ENCODE data around the gene FAM50A.

DNA sequence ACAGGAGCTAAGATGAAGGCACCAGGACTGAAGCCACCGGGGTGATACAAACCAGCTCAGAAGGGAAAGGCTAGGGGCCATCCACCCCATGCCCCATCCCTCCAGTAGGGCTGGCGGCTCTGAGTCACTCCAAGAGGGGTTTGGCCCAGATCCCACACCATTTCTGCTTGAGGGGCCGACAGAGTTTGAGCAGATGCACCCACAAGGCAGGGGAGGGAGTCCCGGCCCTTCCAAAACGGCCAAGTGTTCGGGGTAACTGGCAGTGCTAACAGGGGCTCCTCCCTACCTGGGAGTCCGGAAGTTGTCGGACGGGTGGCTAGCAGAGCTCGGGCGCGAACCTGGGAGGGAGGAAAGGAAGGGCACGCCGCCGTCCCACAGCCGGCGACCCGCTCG, 46.1 kb downstream of the FAM50A start:
- TF ChIP-seq, protein P1, sequence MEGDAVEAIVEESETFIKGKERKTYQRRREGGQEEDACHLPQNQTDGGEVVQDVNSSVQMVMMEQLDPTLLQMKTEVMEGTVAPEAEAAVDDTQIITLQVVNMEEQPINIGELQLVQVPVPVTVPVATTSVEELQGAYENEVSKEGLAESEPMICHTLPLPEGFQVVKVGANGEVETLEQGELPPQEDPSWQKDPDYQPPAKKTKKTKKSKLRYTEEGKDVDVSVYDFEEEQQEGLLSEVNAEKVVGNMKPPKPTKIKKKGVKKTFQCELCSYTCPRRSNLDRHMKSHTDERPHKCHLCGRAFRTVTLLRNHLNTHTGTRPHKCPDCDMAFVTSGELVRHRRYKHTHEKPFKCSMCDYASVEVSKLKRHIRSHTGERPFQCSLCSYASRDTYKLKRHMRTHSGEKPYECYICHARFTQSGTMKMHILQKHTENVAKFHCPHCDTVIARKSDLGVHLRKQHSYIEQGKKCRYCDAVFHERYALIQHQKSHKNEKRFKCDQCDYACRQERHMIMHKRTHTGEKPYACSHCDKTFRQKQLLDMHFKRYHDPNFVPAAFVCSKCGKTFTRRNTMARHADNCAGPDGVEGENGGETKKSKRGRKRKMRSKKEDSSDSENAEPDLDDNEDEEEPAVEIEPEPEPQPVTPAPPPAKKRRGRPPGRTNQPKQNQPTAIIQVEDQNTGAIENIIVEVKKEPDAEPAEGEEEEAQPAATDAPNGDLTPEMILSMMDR (IDR thresholded peaks at IDR 0.05; ENCODE audit: insufficient read depth, low read length), result no peak
- TF ChIP-seq POLR2AphosphoS5 (IDR thresholded peaks at IDR 0.05; ENCODE audit: low read depth) (no peak), SPI1 (IDR thresholded peaks at IDR 0.05; ENCODE audit: borderline replicate concordance, low read depth) (no peak)
- TF ChIP-seq, protein P2, sequence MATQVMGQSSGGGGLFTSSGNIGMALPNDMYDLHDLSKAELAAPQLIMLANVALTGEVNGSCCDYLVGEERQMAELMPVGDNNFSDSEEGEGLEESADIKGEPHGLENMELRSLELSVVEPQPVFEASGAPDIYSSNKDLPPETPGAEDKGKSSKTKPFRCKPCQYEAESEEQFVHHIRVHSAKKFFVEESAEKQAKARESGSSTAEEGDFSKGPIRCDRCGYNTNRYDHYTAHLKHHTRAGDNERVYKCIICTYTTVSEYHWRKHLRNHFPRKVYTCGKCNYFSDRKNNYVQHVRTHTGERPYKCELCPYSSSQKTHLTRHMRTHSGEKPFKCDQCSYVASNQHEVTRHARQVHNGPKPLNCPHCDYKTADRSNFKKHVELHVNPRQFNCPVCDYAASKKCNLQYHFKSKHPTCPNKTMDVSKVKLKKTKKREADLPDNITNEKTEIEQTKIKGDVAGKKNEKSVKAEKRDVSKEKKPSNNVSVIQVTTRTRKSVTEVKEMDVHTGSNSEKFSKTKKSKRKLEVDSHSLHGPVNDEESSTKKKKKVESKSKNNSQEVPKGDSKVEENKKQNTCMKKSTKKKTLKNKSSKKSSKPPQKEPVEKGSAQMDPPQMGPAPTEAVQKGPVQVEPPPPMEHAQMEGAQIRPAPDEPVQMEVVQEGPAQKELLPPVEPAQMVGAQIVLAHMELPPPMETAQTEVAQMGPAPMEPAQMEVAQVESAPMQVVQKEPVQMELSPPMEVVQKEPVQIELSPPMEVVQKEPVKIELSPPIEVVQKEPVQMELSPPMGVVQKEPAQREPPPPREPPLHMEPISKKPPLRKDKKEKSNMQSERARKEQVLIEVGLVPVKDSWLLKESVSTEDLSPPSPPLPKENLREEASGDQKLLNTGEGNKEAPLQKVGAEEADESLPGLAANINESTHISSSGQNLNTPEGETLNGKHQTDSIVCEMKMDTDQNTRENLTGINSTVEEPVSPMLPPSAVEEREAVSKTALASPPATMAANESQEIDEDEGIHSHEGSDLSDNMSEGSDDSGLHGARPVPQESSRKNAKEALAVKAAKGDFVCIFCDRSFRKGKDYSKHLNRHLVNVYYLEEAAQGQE (IDR thresholded peaks at IDR 0.05; ENCODE audit: insufficient replicate concordance, low read depth), result no peak

Measured in HL-60 (cell line).